Measurements from ENCODE around the gene ZNF407. TPM values are rescaled to one million over a fixed set of nuclear protein-coding genes. Genes with fewer than 3 reads are reported as not detected.
A peak's percentile ranks its signal among the peaks of the same experiment; 100 is the strongest.
"Not testable (repeated sequence)": the region's sequence is repeated elsewhere in the genome, so short reads cannot be mapped to it uniquely, and the experiment has no call there.

Gene ZNF407
- total RNA-seq = 10.1 and 23.8 TPM in 2 replicates

DNA sequence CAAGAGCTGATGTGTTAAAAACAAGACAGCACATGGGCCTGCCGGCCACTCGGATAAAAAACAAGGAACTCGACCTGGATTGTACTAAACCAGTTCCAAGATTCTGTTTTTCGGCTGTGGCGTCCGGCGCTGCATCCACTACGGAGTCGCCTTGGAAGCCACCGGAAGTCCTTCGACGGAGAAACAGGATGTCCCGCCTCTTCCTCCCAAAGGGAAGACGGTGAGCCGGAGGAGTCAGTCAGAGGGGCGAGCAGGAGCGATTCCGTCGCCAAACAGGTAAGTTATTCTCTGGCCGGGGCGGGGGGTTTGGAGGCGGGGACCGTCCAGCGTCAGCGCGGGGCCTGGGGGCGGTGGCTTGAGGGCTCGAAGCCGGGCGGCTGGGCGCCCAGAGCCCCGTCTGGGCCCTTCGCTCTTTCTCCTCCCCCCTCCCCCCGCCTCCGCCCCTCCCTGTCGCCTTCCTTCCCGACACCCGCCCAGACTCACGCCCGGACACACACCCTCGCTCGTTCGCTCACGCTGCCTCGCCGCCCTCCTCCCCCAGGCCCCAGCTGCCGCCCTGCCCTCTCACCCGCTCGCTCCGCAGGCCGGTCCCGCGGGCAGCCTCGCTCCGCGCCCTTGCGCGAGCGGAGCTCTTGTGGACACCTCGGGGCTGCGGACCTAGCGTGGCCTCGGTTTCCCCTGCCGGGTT, at the start of gene ZNF407:
Gene ZNF407 (plus strand): TSS at position 209 of the 688 bp plus-strand sequence. CDS start 33,150 bp downstream, outside the sequence.
- peak; percentile 82 for DNase-seq (ENCODE audit: low read depth)

DNA sequence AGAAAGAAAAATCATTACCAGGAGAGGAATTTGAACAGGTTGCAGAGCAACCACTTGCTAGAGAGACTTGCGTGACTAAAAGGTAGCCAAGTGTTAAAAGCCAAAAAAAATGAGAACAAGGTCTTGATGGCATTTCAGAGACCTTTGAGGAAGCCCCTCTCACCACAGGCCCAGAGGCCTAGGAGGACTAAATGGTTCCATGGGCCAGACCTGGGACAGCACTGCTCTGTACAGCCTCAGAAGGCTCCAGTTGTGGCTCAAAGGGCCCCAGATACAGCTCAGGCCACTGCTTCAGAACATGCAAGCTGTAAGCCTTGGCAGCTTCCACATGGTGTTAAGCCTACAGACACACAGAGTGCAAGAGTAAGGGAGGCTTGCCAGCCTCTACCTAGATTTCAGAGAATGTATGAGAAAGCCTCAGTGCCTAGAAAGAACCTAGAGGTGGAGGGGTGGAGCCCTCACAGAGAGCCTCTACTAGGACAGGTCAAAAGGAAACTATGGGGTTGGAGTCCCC, 48.0 kb upstream of the ZNF407 start:
- DNase-seq (ENCODE audit: low read depth) = no peak

DNA sequence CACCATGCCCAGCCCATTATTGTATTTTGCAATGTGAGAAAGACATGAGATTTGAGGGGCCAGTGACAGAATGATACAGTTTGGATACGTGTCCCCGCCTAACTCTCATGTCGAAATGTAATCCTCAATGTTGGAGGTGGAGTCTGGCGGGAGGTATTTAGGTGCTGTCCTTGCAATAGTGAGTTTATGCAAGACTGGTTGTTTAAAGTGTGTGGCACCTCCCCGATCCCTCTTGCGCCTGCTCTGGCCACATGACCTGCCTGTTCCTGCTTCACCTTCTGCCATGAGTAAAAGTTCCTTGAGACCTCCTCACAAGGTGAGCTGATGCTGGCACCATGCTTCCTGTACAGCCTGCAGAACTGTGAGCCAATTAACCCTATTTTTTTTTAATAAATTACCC, 46.8 kb upstream of the ZNF407 start:
- DNase-seq (ENCODE audit: low read depth) = no peak

- DNase-seq (ENCODE audit: low read depth) = no peak
These were observed 46.2 kb upstream of the ZNF407 start for GRCh38 chr18:74551452-74551851.

DNA sequence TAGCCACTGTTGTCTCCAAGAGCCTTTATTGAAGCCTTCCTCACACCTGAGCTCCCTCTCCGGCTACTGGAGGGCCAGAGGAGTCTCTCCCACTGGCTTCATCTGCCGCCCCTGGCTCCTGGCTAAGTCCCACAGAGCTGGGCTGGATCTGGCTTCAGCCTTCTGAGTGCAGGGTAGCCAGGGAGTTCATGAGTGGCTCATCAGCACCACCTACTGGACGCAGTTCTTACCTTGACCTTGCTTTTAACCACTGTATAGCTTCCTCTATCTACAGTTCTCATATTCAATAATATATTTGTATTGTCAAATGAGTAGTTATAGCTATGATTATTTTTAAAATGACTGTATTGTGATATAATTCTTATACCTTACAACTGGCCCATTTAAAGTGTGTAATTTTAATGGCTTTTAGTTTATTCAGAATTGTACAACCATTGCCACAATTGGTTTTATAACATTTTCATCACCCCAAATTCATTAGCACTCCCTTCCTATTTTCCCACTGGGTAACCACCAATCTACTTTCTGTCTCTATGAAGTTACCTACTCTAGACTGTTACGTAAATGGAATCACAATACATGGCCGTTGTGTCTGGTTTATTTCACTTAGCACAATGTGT, 45.6 kb upstream of the ZNF407 start:
- peak; percentile 77 for DNase-seq (ENCODE audit: low read depth)

GRCh38 chr18:74556126-74556525, 41.5 kb upstream of the ZNF407 start:
- DNase-seq (ENCODE audit: low read depth) = no peak

- DNase-seq (ENCODE audit: low read depth) = no peak
These were observed 39.6 kb upstream of the ZNF407 start for GRCh38 chr18:74558096-74558495.

GRCh38 chr18:74562131-74562730, 35.4 kb upstream of the ZNF407 start:
- no peak for DNase-seq (ENCODE audit: low read depth)

GRCh38 chr18:74562775-74563174, 34.9 kb upstream of the ZNF407 start:
- no peak for DNase-seq (ENCODE audit: low read depth)

DNA sequence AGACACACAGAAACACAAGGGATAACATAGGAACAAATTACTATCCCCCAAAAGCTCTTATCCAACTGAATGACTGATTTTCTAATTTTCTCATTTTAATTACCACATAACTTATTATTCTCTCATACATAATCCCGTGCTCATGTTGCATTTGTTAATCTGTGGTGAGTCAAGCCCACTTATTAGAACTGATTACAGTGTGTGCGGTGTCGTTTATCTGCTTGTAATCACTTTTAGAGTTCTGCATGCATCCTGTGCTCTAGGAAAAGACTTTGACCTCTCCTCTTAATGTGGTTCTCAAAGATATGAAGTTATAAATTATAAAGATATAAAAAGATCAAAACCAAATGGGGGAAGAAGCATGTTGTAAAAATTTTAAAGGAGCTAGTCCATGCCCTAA, 33.7 kb upstream of the ZNF407 start:
- no peak for DNase-seq (ENCODE audit: low read depth)

DNA sequence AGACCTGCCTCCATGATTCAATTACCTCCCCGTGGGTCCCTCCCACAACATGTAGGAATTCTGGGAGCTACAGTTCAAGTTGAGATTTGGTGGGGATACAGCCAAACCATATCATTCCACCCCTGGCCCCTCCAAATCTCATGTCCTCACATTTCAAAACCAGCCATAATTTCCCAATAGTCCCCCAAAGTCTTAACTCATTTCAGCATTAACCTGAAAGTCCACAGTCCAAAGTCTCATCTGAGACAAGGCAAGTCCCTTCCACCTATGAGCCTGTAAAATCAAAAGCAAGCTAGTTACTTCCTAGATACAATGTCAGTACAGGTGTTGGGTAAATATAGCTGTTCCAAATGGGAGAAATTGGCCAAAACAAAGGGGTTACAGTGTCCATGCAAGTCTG, 32.5 kb upstream of the ZNF407 start:
- not testable (repeated sequence) for DNase-seq (ENCODE audit: low read depth)

DNA sequence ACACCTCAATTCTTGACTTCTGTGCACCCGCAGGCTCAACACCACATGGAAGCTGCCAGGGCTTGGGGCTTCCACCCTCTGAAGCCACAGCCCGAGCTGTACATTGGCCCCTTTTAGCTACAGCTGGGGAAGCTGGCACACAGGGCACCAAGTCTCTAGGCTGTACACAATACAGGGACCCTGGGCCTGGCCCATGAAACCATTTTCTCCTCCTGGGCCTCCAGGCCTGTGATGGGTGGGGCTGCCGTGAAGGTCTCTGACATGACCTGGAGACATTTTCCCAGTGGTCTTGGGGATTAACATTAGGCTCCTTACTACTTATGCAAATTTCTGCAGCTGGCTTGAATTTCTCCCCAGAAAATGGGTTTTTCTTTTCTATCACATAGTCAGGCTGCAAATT, 31.7 kb upstream of the ZNF407 start:
- not testable (repeated sequence) for DNase-seq (ENCODE audit: low read depth)

DNA sequence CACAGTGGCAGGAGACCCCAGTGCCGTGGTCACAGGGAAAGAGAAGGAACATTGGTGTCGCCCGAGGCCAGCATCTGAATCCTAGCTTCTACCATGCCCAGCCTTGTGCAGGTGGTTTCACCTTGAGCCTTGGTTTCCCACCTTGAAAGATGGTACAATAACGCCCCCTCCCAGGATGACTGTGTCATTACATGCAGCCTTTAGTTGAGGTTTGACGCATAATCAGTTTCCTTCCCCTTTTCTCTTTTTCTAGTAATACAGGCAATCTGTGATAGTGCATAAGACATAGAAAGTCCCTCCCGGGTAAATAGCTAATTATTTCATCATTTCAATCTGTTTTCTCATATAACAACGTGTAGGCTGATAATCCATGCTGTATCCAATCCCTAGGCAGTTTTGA, 29.8 kb upstream of the ZNF407 start:
- DNase-seq (ENCODE audit: low read depth) = no peak

GRCh38 chr18:74569401-74569800, 28.3 kb upstream of the ZNF407 start:
- no peak for DNase-seq (ENCODE audit: low read depth)

DNA sequence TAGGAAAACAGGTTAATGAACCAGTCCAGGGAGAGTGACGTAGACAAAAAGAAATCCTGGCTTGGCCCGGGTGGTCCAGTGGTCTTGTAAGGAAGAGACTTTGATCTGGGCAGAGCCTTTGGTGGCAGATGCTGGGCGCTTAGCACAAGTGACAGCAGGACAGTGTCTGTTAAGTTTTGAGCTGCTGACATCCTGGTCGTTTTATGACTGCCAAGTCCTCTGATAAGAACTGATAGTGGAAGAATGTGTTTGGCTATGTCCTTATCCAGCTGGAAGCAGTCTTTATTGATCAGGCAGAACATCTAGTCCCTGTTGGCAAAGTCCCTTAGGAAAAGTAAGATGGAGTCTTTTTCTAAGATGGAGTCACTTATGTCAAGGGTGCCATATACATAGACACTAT, 27.4 kb upstream of the ZNF407 start:
- no peak for DNase-seq (ENCODE audit: low read depth)

- DNase-seq (ENCODE audit: low read depth) = peak; percentile 9
These were observed 25.6 kb upstream of the ZNF407 start for GRCh38 chr18:74571895-74572680.

GRCh38 chr18:74573053-74573452, 24.6 kb upstream of the ZNF407 start:
- no peak for DNase-seq (ENCODE audit: low read depth)

- DNase-seq (ENCODE audit: low read depth) = no peak
These were observed 22.8 kb upstream of the ZNF407 start for GRCh38 chr18:74574916-74575315.

DNA sequence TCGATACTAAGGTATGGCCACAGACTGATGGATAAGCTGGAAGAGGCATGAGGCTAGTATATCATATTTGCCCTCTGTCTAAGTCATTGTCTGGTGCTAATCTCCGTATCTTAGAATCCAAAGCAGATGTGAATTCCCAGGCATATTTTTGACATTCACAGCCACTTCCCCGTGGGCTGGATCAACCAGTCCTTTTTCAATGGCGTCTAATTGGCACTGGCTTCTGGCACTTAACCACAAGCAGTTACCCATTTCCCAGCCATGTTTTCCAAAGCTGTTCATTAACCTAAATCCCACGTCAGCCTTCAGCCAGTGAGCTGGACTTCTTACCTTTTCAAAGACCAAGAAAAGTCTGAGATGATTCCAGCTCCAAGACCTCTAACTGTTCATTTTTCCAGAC, 20.7 kb upstream of the ZNF407 start:
- DNase-seq (ENCODE audit: low read depth) = peak; percentile 95

DNA sequence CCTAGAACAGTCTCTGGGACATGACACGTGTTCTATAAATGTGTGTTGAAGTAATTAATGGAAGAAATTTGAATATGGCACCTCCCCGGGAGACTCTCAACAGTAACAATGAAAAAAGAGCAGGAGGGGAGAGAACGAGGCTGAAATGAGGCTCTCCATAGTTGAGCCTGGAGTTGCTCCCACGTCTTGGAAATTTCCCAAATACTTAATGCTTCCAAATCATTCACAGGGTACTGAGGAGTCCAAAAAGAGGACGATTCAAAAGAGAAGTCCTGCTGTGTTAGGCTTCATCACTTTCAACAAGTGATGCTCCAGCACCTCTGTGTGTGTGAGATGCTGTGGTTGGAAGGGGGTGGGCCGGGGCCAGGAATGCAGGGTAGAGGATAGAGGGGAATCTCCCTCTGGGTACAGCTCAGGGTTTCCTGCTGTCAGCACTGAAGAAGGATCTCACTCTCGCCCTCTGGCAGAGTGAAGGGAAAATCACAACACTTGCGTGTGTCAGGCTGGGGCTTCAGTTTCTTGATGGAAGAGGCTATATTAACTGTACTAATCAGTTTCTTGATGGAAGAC, 18.1 kb upstream of the ZNF407 start:
- DNase-seq (ENCODE audit: low read depth) = peak; percentile 73

DNA sequence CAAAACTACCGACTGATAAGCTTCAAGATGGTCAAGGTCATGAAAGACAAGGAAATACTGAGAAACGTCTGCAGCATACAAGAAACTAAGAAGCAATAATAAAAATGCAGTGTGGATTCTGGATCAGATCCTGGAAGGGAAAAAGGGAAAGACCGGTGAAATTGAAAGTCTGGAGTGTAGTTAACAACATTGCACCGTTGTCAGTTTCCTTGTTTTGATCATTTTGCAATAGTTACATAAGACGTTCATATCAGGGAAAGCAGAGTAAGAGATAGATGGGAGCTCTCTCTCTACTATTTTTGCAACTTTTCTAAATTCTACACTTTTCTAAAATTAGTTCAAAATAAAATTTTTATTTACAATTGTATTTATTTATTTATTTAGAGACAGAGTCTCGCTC, 15.0 kb upstream of the ZNF407 start:
- no peak for DNase-seq (ENCODE audit: low read depth)

DNA sequence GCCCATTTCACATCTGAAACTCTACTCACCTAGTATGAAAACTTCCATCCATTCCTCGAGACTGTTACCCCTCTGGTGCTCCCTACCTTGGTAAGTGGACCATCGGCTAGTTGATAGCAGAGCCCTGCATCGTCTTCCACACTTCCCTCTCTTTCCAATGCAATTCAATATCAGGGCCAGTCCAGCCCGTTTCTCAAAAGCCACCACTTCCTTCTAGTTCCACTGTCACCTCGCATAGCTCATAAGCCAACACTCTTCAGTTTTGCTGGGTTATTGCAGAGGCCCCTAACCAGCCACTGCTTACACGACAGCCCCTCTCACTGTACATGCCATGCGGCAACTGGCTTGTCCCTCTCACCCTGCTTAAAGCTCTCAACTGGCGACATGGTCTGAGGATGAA, 10.2 kb upstream of the ZNF407 start:
- DNase-seq (ENCODE audit: low read depth) = no peak

All from renal cortical epithelial cell (primary cell).